Right lobe of liver (tissue), 4 donors: ENCODE data around the gene NUDT7.

Source experiments
- POLR2A ChIP-seq: fragments of 450-650 bp; IDR thresholded peaks from one replicate; pipeline ENCODE4 v1.6.1; 2017; ENCODE audit warnings: antibody characterized with exemption, mild to moderate bottlenecking
- TF ChIP-seq, protein P1 (sequence below), 4 donors: fragments of 200-600 bp in 3 of 4; fragments of 450-650 bp in 1 of 4; IDR thresholded peaks; one replicate each; pipeline versions ENCODE4 v1.5.1 to v1.8.0; 2016 to 2022; ENCODE audit warnings: antibody characterized with exemption in 4 of 4, mild to moderate bottlenecking in 2 of 4
- donor health status: DM: no; HTN: no; CAD: no.
- donor health status: DM: no; HTN: no; CAD: no.
- donor health status: DM: no; HTN: yes; CAD: no.

DNA sequence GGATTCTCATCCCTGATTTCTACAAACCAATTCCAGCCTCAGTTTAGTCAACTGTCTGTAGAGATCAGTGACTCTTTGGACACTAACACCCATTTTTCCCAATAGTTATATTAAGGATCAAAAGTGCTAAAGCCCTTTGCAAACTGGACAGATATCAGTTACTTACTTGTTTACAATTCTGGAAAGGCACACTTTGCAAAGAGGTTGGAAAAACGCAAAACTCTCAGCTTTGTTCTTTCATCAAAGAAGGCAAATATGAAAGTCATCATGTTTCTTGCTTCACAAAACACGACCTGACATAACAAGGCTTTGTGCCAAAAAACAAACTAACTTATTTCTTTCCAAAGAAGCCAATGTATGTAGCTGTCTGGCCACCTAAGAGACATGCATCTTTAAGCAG lies 39.9 kb downstream of the NUDT7 start:
- TF ChIP-seq, protein P1, sequence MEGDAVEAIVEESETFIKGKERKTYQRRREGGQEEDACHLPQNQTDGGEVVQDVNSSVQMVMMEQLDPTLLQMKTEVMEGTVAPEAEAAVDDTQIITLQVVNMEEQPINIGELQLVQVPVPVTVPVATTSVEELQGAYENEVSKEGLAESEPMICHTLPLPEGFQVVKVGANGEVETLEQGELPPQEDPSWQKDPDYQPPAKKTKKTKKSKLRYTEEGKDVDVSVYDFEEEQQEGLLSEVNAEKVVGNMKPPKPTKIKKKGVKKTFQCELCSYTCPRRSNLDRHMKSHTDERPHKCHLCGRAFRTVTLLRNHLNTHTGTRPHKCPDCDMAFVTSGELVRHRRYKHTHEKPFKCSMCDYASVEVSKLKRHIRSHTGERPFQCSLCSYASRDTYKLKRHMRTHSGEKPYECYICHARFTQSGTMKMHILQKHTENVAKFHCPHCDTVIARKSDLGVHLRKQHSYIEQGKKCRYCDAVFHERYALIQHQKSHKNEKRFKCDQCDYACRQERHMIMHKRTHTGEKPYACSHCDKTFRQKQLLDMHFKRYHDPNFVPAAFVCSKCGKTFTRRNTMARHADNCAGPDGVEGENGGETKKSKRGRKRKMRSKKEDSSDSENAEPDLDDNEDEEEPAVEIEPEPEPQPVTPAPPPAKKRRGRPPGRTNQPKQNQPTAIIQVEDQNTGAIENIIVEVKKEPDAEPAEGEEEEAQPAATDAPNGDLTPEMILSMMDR (IDR thresholded peaks at IDR 0.05), result no peak
- TF ChIP-seq POLR2A, result no peak
